Stimulated activated CD4-positive, alpha-beta T cell treated with anti-CD3 and anti-CD28 coated beads, Interleukin-15, amount 100 ng/mL, for 48 hours (primary cell): ENCODE results near the gene TM4SF18.
"Not testable (repeated sequence)": the region's sequence is repeated elsewhere in the genome, so short reads cannot be mapped to it uniquely, and the experiment has no call there.

ENCODE experiments used
- DNase-seq, 2 donors: peaks; one replicate each; pipeline ENCODE4 v3.0.0-alpha.2; 2020; ENCODE audit warnings: low read depth in 2 of 2

TM4SF18 gene, protein sequence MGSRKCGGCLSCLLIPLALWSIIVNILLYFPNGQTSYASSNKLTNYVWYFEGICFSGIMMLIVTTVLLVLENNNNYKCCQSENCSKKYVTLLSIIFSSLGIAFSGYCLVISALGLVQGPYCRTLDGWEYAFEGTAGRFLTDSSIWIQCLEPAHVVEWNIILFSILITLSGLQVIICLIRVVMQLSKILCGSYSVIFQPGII

DNA sequence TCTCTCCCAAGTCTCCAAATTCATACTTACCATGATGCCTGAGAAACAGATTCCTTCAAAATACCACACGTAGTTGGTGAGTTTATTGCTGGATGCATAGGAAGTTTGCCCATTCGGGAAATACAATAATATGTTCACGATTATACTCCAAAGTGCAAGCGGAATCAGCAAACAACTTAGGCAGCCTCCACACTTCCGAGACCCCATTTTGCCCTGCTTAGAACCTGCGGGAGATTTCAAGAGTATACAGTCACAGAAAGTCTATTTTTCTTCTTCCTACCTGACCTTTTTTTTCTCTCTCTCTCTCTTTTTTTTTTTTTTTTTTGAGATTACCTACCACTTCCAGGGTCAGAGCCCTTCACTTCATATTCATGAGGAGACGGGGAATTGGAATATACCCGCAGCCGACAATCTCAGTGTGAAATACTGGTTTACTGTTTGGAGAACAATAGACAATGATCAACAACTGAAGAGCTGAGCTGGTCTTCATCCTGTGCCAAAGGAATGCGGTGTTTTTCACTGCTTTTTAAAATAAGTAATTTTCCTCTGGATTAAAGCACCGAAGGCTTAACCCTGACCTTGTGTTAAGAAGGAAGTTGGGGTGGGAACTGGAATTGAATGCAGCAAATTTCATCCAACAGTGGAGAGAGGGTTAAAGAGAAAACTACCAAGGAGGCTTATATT, at the start of gene TM4SF18:
TSS of gene TM4SF18 (minus strand) at position 461 of the 684 bp plus-strand sequence. CDS start at position 207, 254 bp downstream.
- DNase-seq: no peak

DNA sequence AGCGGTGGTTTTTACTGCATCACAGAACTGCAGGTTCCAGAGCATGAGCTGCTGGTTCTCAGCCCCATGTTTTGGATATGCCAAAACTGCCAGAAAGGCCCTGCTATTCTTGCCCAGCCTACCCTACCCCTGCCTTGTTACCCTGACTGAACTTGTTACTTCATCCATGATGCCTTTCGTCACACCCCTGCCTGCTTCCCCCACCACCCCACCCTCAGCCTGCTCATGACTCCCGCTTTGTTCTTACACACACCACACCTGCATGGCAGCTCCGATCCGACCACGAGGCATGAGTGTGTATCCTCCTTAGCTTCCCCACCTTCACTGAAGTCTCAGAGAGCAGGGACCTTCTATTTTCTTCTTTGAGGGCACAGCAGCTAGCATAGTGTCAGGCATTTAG, 49.1 kb upstream of the TM4SF18 start:
- DNase-seq: no peak

DNA sequence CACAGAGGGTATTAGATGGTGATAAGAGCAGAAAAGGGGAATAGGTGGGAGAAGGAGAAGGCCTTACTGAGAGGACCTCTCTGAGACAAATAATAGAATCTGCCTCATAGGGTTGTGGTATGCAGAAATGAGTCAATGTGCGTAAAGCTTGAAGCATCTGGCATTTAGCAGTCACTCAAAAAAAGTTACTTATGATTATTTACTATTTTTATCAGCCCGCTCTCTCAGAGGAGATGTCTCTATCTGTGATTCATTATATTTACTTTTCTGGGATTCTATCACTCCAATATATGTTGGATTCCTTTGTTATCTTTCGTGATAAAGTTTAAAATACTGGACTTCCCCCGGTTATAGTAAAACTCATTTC, 48.6 kb upstream of the TM4SF18 start:
- no peak for DNase-seq

DNA sequence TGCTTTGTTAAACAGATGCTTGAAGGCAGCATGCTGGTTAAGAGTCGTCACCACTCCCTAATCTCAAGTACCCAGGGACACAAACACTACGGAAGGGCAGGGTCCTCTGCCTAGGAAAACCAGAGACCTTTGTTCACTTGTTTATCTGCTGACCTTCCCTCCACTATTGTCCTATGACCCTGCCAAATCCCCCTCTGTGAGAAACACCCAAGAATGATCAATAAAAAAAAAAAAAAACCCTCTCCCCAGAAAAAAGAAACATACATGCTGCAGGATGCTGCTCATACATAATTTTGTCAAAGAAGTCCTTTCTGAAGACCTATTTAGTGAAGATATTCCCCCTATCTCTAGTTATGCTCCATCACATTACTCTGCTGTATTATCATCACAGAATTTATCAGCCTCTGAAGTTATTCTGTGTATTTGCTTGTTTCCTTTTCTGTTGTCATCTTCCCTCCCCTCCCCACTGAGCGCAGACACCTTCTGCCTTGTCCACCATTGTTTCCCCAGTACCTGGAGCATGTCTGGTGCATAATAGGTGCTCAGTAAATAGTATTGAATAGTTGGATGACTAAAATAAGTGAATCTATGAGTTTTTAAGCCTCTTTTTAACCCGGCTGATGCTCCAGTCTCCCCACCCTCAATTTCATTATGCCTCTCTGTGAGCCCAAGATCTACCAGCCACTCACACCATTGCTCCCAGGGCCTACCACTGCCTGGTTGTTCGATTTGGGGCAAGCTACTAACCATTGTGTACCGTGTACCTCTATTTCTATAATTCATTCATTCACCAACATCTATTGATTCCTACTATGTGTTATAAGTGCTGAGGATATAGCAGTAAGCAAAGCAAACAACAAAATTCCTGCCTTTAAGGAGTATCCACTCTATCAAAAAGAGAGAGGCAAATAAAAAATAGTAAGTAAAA, 48.0 kb upstream of the TM4SF18 start:
- DNase-seq: no peak

DNA sequence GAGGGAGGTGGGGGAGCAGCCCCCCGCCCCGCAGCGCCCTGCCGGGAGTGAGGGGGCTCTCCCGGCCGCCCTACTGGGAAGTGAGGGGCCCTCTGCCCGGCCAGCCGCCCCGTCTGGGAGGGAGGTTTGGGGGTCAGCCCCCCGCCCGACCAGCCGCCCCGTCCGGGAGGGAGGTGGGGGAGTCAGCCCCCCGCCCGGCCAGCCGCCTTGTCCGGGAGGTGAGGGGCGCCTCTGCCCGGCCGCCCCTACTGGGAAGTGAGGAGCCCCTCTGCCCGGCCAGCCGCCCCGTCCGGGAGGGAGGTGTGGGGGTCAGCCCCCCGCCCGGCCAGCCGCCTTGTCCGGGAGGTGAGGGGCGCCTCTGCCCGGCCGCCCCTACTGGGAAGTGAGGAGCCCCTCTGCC, 46.8 kb upstream of the TM4SF18 start:
- not testable (repeated sequence) for DNase-seq

DNA sequence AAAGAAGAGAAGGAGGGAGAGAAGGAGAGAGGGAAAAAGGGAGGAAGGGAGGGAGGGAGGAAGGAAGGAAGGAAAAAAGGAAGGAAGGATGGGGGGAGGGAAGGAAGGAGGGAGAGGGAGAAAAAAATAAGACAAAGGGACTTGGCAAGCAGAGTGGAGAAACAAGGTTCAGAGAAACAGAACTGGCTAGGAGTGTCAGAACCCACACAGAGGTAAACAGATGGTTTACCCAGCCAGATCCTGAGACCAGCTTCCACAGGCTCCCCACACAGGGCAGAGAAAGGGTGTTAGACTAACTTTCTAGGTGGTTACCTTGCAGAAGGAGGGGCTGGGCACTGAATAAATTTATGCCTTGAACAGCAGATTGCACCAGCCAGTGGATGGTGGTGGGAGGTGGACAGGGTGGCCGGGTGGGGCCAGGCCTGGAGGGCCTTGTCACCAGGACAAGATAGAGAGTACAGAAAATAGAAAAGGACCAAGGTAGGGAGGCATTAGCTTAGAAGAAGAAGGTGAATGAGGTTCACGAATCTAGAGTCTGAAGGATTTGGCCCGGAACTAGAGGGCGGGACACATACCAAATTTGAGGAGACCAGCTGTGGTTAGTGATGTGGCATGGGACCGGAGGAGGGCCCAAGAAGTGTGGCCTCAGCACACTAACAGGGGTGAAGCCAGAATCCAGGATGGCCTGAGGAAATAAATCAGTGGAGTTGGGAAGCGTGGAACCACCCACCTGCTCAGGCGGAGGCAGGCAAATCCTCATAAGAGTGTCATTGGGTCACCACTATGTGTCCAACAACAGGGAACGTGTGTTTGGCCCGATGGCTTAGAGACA, 45.3 kb upstream of the TM4SF18 start:
- no peak for DNase-seq

DNA sequence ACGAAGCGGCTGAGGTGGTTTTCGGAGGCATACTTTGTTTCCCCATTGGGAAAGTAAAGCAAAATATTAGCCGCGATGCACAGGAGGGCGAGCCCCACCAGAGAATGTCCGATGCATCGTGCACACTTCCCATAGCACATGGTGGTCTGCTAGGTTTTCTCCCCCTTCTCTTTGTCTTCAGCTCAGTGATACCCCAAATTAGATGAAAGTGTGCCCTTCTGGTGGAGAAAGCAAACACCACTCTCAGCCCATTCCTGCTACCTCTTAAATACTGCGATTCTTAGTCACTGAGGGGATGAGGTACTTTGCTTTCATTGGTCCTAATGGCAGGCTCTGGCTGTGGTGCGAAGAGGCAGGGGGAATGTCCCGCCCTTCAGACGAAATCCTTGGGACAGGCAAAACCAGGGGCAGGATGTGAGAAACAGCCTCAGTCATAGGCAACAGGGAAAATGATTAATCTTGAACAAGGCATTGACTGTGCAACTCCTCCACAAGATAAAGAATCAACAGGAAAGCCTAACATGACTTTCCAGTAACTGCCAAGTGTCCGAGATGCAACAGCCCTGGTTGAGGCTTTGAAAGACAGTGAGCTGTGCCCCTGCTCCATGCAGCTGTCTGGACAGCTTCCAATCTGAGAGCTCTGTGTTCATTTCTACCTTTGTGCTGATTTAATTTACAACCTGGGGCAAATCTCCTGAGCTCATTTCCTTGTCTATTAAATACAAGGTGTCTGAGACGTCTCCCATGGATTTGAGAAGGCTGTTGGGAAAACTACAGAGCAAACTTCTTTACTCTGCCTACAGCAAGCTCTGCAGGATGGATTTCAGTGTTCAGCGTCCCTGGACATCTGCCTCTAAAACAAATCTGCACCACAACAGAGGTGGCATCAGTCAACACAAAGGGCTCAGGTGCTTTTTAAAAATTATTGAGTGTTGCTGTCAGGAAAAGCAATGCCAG, 44.2 kb upstream of the TM4SF18 start, which contains the start of gene TM4SF1:
TSS of gene TM4SF1 (minus strand) at position 242 of the 957 bp plus-strand sequence. CDS start at position 140, 102 bp downstream.
- DNase-seq: no peak

DNA sequence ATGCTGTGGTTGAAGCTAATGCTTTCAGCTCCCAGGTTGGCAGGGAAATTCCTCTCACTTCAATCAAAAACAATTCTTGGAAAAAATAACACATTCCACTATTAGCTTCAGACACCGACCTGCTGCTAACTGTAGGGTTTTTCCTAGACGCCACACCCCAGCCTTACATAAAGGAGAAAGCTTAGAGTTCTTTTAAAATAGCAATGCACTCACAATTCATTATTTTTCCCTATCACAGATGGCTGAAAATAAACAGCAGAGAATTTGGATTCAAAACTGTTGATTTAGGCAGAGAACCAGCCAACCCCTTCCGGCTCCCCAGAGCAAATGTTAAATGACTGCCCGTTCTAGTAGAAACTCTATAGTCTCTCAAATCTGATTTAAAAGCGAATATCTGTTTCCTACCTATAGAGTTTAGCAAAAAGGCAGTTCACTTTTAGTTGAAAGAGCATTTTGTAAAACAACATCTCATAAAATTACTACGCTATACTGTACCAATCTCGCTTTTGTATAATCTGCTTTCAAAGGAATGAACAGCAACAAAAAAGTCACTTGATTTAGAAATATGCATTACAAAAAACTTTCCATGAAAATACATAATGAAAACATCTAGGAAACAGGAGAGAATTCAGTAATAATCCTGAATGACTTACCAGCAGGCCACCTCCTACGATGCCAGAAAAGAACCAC, 43.4 kb upstream of the TM4SF18 start:
- no peak for DNase-seq

DNA sequence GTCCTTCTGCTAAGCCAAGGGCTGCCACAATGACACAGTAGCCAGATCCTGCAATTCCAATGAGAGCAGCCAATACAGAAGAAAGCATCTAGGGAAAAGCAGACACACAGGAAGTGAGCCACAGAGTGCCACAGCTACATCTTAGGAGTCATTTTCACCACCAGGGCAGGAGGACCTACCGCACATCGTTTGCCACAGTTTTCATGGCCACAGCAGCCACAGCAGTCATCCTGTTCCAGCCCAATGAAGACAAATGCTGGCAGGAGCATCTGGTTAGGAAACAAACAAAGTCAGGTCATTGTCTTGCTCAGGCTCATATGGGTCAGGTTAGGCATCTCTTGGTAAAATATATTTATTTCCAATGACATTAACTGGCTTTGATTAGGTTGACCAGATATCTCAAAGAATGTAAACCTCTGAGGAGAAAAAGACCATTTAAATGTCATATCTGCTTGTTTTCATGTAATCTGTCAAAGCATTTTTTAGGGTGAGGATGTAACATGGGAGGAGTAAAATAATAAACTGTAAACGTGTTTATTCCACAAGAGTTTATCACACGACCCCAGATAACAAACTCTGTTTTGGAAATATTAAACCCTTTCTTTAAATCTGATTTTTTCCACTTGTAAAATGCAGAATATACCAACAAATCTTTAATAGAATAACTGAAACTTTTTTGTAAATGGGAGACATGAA, 42.2 kb upstream of the TM4SF18 start:
- DNase-seq: no peak

DNA sequence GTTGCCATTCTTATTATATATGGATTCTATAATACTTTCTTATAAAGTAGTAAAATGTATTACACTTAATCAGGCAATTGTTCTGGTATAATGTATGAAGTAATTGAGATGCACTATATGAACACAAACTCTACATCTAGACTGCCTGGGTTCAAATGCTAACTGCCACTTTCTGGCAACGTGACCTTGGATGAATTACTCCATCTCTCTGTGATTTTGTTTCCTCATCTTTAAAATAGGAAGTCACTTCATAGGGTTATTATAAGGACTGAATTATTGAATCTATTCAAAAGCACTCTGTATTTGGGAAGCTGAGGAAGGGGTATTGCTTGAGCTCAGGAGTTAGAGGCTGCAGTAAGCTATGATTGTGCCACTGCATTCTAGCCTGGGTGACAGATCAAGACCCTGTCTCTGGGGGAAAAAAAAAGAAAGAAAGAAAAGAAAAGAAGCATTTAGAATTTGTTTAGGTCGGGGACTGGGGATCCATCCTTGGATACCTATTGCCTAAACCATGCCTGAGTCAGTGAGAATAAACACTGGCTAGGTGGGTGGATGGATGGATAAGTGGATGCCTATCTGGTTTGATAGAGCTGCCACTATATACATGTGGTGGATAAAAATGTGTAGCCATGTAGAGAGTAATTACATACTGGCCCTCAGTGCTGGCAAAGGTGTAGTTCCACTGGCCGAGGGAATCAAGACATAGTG, 41.5 kb upstream of the TM4SF18 start:
- no peak for DNase-seq

DNA sequence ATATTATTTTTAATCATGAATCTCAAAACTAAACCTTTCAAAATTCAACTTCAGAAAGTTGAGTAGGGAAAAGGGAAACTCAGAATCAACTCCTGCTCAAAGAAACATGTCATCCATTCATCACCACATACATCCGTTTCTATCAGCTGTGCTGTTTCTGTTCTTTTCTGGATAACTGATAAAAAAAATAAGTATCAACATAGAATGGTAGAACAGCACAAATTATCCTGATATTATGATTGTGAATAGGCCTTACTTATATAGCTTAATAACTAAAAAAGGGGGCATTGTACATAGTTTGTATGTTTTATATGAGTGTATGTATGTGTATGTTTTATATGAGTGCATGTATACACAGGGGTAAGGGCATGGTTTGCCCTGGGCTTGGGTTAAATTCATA, 41.0 kb upstream of the TM4SF18 start:
- no peak for DNase-seq

DNA sequence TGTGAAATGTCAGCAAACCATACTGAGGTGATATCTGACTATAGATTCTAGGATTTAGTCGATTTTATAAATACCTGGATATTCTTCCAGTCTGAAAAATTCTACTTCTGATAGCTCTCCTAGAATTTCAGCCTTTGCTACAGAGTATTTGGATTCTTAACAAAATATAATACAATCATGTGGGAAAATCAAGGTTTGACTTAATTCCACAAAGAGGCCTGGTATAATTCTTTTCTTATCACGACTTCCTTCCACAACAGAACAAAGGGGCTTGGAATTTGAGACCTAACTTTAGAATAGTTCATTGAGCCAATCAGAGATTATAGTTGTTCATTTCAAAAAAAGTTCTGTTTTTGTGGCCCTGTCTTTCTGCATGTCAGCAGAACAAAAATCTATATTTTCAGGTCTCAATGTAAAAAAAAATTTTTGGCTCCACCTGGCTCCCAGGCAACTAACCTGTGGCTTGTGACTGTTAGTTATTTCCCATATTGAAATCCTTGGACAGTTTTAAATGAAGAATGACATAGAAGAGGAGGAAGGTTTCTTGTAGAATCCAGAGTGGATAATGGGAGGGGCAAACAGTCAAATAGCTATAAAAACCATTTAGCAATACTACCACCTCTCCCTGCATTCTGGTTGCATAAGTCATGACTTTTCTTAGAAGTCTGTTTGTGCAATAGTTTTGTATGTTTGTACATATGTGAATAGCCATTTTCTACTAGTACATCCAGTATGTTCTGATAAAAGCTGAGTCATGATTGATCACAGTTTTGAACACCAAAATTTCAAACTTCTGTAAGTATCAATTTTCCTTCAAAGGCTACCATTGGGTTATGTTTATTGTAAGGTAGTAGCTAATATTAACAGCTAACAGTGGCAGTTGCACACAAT, 40.0 kb upstream of the TM4SF18 start:
- DNase-seq: no peak

DNA sequence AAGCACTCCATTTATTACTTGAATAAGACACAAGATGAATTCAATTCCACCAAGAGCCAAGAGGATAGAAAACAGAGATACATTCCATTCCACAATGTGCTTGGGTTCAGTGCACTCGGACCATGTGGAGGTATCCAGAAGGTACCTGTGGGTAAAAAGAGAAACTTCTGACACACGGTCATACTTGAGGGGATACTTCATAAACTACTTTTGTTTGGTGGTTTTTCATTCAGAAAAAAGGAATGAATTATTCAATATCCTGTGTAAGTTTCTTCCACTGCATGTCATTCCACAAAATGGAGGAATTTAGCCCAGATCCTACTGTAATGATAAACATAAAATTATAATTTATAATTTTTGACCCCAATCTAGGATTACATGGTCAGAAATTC, 38.3 kb upstream of the TM4SF18 start:
- DNase-seq: no peak

DNA sequence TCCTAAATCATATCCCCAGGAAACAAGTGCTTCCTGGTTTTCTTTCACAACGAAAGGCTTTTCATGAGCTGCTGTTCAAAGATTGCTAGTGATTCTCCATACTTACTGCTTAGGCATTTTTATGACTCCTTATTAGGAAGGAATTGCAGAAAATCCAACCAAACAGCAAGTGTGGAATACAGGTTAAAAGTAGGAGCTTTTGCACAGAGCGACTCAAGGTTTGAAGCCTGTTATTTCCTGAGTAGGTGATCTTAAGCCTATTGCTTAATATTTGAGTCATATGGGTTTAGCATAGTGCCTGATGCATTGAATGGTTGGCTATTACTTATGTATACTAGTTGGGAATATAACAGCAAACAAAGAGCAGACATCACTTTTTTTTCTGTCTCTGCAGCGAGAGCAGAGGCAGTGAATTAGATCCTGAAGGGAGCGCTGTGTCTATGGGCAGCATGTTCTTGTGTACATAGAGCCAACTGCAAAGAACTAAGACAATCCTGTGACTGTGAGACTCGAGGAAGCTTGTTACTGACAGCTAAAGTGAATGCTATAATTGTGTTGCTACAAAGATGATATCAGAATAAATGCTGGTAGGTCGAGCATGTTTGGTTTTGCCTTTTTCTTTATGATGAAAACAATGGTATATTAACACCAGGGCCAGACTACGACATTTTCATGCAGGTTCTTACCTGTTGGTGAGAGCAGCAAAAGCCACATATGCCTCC, 37.7 kb upstream of the TM4SF18 start:
- DNase-seq: no peak

DNA sequence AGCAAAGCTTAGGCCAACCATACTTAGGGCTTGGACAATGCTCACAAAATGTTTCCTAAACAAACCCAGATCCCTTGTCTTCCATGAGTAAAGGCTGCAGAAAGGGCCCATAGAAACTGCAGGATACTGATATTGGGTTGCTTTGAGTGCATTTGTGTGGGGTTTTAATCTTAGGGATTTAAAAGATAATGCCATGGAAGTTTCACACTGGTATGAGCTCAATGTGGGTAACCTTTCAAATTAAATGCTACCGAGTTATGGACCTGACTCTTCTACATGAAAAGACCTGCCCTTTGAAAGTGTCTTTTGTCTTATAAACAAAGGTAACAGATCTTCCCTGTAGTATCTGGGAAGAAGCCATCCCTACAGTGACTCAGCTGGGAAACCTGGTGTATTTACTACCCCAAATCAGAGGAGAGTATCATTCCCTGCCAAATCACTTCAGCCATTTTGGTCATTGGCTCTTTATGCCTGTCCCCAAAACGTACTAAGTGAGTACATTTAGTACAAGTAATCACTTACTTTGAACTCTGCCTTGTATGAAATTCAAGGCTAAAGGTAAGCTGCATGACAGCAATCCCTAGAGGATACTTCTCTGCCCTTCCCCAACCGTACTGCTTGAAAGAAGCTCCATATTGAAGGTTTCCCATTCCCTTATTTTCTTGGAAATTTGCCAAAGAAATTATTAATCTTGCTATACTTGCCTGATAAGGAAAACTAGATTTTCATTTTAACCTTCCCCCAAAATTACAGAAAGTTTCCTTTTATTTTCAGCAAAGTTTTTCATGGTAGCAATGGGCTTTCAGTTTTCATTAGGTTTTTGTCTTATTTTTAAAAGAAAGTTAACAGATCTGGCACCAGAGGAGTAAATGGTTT, 36.8 kb upstream of the TM4SF18 start:
- no peak for DNase-seq
